Measurements from ENCODE around the gene RPGRIP1. TPM values are rescaled to one million over a fixed set of nuclear protein-coding genes. Genes with fewer than 3 reads are reported as not detected.

Gene RPGRIP1
- total RNA-seq: not detected in 2 replicates

DNA sequence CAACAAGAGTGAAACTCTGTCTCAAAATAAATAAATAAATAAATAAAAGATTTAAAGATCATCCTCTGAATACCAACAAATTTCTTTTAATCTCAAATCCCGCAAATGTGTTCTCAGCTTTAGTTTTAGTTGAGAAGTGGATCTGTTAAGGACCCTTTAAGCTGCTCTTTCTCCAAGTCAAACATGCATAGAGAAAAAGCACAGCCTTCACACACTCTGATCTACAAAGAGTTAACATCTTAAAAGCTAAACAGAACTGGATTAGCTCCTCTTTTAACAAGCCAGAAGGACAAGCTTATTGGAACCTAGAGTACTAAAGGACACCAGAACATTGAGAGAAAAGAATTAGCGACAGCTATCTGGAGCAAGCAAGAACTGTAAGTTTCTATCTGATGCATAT, at the start of gene RPGRIP1:
RPGRIP1 (plus strand) TSS at position 301 of the 400 bp plus-strand sequence. CDS start 7,894 bp downstream, outside the sequence.

DNA sequence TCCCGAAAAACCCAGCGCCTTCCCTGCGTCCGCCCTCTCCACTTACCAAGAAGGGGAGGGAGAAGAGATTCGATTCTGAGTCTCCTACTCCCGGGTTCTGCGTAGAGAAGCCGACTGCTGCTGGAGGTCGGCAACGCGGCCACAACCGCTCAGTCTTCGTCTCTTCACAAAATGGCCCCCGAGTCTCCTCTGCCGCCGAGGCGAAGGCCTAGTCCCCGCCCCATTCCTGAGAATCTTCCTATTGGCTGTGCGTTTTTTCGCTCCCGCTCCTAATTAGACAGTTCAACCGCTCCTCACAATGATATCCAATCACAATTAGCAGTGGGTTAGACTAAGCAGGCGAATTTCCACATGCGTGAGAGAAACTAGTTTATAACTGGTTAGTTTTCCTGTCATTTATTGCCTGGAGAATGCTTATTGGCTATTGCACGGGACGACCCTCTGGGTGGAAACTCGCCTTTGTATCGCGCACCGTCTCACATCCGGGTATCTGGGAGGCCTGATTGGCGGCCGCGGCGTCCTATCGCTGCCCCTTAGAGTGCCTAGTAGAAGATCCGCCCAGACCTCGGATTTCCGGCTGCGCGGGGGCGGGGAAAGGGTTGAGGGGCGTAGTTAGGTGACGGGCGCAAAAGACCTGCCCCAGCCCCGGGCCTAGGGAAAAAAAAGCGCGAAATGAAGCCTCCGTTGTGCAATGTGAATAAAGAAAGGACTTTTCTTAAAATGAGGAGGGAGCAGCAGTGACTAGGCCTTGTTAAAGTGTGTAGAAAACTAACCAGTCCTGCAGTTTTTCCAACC, 10.4 kb upstream of the RPGRIP1 start, which contains the start of gene HNRNPC:
HNRNPC (minus strand) TSS at position 191 of the 795 bp plus-strand sequence. CDS start 35,249 bp downstream, outside the sequence.

Other genes starting within 250 kb of the RPGRIP1 start
- gene TPPP2, start 249.9 kb upstream of the RPGRIP1 start, total RNA-seq: not detected in 2 replicates
- gene RNASE13, start 245.3 kb upstream of the RPGRIP1 start, total RNA-seq: not detected in 2 replicates
- gene RNASE7, start 237.7 kb upstream of the RPGRIP1 start, total RNA-seq: not detected in 2 replicates
- gene RNASE8, start 222.3 kb upstream of the RPGRIP1 start, total RNA-seq: not detected in 2 replicates
- gene ARHGEF40, start 209.8 kb upstream of the RPGRIP1 start, total RNA-seq: 16.4 and 17.3 TPM in 2 replicates
- 1.8 and 2.6 TPM in 2 replicates for gene ZNF219, start 181.4 kb upstream of the RPGRIP1 start, total RNA-seq
- gene TMEM253, start 179.0 kb upstream of the RPGRIP1 start, total RNA-seq: not detected in 2 replicates
- not detected in 2 replicates for gene OR5AU1, start 124.0 kb upstream of the RPGRIP1 start, total RNA-seq
- gene HNRNPC, start 10.6 kb upstream of the RPGRIP1 start, total RNA-seq: 562 and 738 TPM in 2 replicates
- 54.8 and 68.4 TPM in 2 replicates for gene SUPT16H, start 103.9 kb downstream of the RPGRIP1 start, total RNA-seq
- 36.0 and 39.1 TPM in 2 replicates for gene CHD8, start 176.0 kb downstream of the RPGRIP1 start, total RNA-seq
- 15.1 and 19.7 TPM in 2 replicates for gene RAB2B, start 196.9 kb downstream of the RPGRIP1 start, total RNA-seq
- gene TOX4, start 197.1 kb downstream of the RPGRIP1 start, total RNA-seq: 18.8 and 23.8 TPM in 2 replicates
- gene METTL3, start 231.3 kb downstream of the RPGRIP1 start, total RNA-seq: 41.5 and 45.8 TPM in 2 replicates
- gene SALL2, start 246.3 kb downstream of the RPGRIP1 start, total RNA-seq: 1.7 and 4.0 TPM in 2 replicates

All from smooth muscle cell of bladder (primary cell).